Stimulated activated CD4-positive, alpha-beta T cell treated with anti-CD3 and anti-CD28 coated beads, Interleukin-4, amount 100 ng/mL, for 24 hours (primary cell): ENCODE measurements around the gene TSPYL1.
A peak's percentile ranks its signal among the peaks of the same experiment; 100 is the strongest.
"Not testable (repeated sequence)": the region's sequence is repeated elsewhere in the genome, so short reads cannot be mapped to it uniquely, and the experiment has no call there.

Source experiments
- DNase-seq: peaks from one replicate; pipeline ENCODE4 v3.0.0-alpha.2; 2020

TSPYL1 gene

DNA sequence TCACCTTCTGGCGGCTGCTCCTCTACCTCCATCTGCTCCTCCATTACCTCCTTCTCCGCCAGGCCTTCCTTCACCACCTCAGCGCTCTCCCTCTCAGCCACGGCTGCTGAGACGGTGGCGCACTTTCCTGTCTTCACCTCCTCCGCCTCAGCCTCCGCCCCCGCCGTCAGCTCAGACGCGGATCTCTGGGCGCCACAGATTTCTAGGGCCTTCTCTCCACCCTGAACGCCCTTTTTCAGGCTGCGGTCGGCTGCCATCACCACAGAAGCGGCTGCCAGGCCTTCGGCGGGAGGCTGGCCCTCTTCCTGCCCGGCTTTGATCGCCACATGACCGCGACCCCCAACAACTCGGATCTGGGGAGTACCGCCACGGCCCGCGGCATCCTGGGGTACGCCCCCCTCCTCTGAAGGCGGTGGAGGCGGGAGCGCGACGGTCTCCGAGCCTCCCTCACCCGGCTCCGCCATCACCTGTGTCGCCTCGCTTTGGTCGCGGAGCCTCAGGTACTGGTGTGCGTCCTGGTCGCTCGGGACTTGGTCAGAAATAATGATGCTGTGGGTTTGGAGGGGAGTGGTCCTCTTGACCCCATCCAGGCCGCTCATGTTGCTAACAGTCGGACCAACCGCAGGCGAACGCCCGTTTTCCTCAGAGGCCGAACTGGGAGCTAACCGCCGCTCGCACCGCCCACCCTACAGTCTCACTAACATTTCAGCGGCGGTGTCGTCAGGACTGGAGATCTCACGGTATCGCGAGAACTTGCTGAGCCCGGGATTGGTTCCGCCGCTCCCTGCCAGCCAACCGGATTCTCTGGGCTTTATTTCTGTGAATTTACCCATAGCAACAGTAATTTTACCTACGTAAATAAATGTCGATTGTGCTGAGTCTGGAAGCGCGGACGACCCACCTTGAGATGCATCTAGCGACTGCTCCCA is at the start of gene TSPYL1:
Gene TSPYL1, minus strand, starts transcription at position 699 of the 929 bp plus-strand sequence. Its CDS starts 100 bp downstream, at position 599.
- peak; percentile 94 for DNase-seq

DNA sequence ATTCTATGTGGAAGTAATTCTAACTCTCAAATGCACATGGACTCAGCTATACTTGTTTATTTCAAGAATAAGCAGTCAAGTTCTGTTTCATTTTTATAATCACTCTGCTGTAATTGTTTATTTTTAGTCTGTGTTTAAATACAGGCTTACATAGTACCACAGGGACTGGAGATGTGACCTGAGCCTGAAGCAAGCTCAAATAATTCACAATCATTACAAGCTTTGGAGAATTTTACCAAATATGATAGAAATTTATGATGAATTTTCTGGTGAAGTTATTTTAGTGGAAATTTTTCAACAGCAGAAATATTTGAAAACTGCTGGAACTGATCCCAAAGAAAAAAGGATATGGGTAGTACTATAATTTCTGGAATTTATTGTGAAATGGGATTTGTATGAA is 49.4 kb upstream of the TSPYL1 start:
- no peak for DNase-seq

DNA sequence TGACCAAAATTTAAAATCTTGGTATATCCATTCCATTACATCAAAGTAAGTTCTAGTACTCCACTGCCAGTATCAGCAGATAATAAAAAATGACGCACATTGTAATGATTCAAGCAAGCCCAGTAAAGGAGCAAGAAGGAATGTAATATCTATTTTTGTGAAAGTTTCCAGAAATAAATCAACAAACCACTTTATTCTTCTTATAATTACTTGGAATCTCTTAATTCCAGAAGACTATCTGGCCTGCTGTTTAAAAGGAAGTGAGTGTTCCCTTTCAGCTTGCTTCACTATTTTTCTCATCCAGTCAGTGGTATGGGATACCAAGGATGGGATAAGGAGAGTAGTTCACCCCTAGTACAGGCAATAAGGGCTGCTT is 48.8 kb upstream of the TSPYL1 start:
- no peak for DNase-seq

DNA sequence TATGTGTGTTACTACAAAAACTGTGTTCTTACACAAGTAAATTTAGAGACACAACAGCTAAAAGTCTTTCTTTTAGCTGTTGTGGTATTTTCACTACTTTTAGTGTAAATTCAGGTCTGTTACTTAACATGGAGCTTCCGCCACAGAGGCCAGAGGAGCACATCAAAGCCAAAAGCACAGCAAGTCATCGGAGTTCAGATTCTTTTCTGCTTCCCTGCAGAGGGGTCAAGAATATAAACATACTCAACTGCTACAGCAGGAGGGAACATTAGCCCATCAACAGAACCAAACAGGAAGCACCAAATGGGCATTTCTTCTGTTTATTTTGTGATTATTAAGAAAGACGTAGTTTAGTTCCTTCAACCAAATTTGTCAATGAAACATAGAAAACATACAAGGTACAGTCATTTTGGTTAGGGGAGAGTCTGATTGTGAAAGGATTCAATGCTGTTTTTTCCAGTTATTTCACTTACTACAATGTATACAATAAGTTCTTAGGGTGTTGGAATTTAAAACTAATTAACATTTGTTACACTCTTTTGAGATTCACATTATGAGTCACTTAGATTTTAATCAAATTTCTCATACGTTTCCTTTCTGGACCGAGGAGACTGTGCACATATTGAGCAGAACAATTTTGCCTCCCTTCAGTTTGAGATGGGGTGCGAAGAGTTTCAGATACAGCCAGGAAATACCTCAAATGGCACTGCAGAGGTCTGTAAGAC is 48.2 kb upstream of the TSPYL1 start:
- no peak for DNase-seq

DNA sequence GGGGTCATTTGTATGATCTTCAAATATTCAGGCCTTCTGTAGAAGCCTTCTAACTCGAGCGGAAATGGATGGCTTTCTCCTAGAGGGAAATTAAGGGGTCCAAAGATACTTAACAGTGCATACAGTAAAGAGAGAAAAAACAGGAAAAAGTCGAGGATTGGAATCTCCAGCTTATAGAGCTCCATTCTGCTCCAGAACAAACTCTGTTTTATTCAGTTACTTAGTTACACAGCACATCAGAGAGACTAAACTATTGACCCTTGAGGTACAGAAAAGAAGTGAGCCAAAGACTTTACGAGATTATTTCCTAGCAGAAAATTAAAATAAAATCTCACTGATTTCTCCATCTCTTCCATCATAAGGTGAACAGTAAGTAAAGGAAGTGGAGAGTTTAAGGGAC is 47.3 kb upstream of the TSPYL1 start:
- no peak for DNase-seq

DNA sequence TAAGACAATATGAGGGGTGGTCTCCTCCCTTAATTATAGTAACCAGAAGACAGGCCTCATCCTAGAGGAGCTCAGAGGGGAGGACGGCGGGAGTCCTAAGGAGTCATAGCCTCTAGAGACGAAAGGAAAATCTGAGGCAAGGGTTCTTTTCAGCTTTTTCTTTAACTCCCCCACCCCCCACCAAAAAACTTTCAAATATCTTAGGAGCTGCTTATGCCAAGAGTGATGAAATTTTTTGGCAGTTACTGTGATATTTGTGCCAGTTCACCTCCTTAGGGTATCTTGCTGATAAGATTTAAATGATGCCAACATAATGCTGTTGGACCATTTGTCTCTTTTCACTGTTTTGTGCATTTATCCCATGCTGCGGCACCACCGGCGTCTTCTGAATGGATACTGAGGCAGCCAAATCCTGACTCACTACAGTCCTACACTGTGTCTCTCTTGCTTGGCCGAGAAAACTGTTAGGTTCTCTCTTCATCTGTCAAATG is 46.5 kb upstream of the TSPYL1 start:
- DNase-seq, result no peak

DNA sequence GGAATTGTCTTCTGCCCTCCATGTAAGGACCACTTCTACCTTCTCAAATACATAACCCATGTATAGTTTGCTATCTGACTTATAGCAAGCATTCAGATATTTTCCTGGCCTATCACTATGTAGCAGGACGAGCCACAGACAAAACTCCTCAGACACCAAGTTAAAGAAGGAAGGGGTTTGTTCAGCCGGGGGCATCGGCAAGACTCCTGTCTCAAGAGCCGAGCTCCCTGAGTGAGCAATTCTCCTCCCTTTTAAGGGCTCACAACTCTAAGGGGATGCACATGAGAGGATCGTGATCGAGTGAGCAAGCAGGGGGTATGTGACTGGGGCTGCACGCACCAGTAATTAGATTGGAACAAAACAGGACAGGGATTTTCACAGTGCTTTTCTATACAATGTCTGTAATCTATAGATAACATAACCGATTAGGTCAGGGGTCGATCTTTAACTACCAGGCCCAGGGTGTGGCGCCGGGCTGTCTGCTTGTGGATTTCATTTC is 46.0 kb upstream of the TSPYL1 start:
- DNase-seq, result not testable (repeated sequence)

DNA sequence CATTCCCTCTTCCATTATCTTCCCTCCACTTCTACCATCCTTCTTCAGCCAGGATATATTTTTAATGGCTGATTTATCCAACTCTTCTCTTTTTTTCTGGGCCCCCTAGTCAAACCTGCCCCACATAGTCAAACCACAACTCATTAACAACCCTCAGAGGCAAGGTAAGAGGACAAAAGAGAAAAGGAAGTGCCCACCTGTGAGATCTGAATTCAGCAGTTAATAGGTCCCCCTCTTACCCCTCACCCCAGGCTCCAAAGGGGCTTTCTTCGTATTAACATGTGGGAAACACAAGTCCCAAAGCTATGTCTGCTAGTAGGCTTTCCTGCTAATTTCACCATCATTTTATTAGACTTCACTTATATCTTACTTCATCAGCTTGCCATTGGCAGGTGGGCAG is 44.1 kb upstream of the TSPYL1 start:
- DNase-seq, result no peak

DNA sequence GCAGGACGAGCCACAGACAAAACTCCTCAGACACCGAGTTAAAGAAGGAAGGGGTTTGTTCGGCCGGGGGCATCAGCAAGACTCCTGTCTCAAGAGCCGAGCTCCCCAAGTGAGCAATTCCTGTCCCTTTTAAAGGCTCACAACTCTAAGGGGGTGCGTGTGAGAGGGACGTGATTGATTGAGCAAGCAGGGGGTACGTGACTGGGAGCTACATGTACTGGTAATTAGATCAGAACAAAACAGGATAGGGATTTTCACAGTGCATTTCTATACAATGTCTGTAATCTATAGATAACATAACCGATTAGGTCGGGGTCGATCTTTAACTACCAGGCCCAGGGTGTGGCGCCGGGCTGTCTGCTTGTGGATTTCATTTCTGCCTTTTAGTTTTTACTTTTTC is 42.2 kb upstream of the TSPYL1 start:
- not testable (repeated sequence) for DNase-seq

DNA sequence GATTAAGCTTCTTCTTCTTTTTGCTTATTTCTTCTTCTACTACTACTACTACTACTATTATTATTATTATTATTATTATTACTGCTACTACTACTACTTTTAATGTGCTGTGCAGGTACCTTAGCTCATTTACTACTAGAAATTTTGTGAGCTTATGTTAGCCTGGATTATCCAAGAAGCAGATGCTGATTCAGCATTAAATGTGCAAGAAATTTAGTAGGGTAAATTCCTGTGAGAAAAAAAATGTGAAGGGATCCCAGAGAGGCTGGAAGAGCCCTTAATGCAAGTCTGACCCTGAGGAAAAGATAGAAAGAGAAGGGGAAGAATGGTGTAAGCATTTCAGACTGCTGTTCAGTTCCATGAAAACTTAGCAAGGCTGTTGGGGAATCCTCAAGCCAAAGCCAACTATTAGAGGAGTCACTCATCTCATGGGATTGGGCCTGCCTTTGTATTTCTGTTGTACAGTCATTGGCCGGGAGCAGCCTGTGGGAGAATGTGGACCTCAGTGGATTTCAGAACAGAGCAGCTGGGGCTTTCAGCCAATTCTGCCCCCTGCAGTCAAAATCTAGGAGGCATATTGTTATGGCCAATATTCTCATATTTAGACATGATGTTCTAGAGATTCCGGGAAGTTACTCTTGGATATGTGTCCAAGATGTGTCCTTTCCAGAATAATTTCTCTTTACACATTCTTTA is 37.2 kb upstream of the TSPYL1 start:
- no peak for DNase-seq

DNA sequence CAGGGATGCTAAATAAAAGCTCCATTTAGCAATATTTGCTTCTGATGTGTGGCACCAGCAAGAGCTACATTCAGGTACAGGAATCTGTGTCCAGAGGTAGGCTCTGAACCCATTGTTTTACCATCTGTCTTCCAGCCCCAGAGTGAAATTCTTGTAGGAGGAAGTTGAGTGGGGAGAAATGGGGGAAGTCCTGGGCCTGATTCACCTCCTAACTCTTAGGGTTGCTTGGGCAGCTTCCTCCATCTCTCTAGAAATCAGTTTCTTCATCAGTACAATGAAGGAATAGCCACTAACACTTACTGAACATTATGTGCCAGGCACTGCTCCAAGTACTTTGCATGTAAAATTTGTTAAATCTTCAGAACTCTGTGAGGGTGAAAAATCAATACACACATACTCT is 35.1 kb upstream of the TSPYL1 start:
- DNase-seq, result no peak

DNA sequence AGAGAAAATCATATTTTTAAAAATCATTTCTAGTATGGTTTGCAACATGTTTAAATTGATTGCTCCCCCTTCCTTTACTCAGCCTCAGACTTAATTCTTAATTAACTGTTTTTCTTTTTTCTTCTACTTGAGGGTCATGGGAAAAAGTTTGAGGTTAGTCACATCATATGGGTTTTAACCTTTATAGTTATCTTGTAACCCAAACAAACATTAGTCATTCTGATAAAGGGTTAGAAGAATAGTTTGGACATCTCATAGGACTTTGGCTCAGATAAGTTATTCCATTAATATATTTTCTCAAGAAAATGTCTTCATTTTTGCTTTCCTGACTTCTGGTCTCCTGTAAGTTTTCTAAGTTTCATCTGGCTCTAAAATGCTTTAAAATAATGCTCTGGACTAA is 34.5 kb upstream of the TSPYL1 start:
- no peak for DNase-seq

DNA sequence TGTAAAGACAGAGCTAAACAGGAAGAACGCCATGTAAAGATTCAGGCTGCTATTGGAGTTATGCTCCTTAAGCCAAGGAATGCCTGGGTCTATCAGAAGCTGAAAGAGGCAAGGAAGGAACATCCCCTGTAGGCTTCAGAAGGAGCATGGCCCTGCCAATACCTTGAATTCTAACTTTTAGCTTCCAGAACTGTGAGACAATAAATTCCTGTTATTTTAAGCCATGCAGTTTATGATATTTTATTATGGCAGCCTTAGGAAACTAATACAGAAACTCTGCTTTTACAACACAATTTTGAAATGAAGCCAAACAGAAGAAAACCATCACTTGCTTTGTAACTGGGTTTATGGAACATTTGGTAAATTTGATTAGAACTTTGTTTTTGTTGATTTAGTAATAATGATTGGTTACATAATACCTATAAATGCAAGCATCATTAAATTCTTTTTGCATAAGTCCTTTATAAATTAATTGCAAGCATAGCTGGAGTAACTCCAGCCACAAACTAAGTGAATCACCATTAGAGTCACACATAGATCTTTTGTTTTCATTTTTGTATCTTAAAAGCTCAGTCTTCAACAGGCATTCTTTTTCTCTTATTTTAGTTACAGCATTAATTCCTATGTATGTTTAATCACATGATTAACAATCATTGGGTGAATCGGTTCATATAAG is 33.5 kb upstream of the TSPYL1 start:
- no peak for DNase-seq

DNA sequence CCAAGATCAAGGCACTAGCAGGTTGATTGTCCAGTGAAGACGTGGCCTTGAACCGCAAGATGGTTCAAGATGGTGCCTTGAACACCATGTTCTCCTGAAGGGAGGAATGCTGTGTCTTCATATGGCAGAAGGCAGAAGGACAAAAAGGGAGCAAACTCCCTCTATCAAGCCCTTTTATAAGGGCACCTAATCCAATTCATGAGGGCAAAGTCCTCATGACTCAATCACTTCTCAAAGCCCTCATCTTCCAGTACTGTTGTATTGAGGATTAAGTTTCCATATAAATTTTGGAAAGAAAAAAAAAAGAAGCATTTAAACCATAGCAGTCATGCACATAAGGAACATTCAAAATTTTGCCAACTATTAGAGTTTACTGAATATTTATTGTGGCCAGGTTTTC is 29.9 kb upstream of the TSPYL1 start:
- no peak for DNase-seq

DNA sequence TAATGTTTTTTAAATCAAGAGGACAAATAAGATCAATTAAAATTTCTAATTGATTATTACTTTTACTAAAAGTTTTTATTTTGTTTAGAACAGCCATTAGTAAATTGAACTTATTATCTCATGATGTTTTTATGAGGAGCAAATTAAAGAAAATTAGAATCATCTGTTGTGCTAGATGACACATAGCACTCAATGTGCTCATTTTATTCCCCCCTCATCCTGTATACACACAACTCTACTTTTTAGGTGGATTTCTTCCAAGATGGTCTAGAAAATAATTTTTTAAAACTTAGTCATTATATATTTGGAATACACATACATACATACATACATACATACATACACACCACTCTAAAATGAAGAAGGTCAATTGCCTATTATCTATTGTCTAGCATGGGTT is 29.3 kb upstream of the TSPYL1 start:
- DNase-seq, result no peak

DNA sequence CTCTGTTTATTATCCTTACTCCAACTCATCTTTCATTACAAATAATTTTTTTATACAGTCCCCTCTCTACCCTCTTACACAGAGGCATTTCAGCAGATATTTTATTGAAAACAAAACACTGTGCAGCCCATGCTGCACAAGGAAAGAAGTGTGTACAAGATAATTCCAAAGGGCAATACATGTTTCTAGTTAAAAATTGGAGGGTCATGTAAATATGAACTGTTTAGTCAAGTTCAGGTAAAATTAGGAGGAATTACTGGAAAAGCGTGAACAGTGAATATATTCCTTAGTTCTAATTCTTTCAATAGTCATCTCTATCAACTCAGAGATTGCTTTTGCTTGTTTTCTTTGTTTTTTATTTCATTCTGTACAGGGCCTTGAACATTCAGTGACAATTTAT is 27.9 kb upstream of the TSPYL1 start:
- DNase-seq, result no peak

DNA sequence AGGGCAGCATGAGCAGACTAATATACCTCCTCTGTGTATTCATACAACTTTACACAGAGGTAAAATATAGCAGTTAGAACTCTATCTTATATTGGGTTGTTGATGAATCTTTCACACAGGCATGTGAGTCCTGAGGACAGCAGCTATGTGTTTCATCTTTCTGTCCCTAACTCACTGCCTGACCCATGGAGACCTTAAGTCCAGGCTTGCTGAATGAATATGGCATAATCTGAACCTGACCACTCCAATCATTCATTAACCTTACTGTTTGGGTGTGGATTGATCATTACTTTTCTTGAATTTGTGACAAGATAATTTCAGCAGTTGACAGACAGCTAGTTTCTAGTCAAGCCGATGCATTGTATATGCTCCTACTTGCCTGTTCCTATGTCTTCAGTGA is 27.3 kb upstream of the TSPYL1 start:
- no peak for DNase-seq

DNA sequence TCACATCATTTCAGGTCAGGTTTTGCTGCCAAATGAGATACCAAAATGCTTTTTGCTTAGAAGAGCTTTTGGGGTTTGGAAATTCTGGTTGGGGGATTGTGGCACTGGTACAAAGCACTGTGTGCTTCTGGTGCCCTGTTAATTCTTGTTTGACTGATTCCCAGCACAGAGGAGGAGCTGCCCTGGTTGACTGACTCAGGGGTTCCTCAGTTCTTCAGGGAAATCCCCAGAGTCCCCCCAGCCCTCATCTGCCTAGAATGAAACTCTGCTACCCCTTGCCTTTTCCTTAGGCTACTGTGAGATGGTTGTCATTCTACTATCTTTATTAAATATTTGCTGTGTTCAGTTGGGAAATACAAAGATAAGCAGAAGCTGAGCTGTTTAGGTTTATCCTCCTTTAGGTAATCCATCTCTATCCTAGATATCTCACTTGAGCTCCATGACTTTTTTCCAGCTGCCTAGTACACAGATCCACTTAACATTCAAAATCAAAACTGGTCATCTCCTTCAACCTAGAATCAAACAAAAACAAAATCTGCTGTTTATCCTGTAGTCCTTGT is 24.9 kb upstream of the TSPYL1 start:
- no peak for DNase-seq

DNA sequence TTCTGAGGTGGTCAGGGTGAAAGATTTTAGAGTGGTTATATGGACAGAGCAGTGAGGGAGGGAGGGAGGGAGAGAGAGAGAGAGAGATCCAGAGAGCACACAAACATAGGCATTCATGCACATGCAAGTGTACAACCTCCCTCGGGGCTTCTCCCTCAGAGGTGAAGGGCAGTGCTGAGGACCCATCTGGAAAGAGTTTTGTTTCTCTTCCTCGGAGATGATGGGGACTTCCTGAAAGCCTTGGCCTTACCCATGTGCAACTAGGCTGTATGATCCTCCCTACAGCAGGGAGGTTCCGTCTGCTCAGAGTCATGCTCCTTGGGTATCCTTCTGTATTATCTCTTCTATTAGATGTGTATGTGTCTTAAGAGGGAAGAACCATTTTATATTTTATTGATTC is 21.4 kb upstream of the TSPYL1 start:
- DNase-seq, result no peak

DNA sequence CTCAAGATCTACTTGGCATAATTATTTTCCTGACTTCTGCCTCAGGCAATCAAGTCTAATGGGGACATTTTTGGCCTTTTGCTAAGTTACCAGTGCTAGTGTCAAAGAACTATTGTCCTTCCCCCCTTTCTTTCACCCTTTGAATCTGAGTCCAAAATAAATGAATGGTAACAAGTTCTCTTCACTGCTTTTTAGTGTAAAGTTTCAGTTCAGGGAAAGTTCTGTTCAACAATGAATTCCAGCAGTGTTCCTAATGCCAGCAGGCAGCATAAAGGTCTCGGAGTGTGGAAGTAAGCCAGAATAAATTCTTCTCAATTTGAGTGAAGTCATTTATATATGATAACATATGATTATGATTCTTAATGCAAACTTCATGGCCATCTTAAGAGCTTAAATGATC is 20.8 kb upstream of the TSPYL1 start:
- no peak for DNase-seq

DNA sequence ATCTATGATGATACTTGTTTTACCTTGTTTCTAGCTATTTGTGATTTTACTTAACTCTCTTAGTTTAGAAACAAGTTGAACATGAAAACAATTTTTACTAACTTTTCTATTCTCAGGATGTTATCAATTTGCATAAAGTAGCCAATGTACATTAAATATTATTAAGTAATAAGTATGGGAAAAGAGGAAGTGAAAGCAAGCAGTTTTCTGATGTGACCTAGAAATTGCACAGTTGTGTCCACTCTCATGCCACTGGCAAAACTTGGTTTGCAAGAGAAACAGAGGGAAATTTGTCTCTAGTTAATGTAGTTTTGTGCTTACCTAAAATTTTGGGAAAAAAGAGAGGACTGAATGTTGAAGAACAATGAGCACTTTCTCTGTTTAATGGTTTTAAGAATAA is 19.2 kb upstream of the TSPYL1 start:
- no peak for DNase-seq

DNA sequence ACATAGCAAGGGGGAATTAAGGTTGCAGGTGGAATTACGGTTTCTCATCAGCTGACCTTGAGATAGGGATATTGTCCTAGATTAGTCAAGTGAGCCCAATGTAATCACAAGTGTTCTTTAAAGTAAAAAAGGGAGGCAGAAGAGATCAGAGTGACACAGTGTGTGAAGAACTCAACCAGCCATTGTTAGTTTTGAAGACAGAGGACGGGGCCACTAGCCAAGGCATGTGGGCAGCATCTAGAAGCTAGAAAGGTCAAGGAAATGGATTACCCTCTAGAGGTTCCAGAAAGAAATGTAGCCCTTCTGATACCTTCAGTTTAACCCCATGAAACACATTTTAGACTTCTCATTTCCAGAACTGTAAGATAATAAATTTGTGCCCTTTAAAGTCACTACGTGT is 18.5 kb upstream of the TSPYL1 start:
- no peak for DNase-seq
